Fibroblast of the conjunctiva (primary cell): ENCODE results near the gene CLMN.

ENCODE experiments used
- DNase-seq: peaks from one replicate; pipeline ENCODE4 v3.0.0-alpha.2; 2010; ENCODE audit warnings: low read depth

CLMN gene

GRCh38 chr14:95137804-95138167 lies 181.9 kb downstream of the CLMN start:
- no peak for DNase-seq

DNA sequence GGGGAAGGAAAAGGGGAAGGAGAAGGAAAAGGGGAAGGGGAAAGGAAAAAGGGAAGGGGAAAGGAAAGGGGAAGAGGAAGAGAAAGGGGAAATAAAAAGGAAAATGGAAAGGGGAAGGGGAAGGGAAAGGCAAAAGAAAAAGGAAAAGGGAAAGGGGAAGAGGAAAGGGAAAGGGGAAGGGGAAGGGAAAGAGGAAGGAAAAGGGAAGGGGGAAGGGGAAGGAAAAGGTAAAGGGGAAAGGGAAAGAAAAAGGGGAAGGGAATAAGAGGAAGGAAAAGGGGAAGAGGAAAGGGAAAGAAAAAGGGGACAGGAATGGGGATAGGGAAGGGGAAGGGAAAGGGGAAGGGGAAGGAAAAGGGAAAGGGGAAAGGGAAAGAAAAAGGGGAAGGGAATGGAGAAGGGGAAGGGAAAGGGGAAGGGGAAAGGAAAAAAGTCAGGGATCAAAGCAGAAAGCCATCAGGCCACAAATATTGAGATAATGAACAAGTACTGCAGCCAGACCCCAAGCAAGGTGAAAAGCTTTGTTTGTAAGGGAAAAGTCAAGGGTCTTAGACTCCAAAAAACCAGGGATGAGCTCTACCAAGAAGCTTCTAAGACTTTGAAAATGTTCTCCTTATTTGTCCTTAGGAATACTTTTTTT lies 182.4 kb downstream of the CLMN start:
- no peak for DNase-seq

DNA sequence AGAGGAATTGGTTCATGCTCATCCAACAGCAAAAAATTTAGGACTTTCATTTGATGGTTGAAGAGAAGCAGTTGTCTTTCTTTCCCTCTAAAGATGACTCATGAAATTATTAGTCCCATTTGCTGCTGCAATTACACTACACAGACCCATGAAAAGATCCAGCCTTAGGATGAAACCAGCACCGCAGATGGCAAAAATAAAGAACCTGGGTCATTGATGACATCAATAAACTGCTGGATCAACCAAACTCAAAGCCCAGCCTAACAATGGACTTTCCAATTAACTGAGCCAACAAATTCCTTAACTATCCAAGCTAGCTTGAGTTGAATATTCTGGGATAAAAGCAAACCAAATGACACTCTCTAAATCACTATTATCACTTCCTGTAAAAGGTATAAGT lies 183.1 kb downstream of the CLMN start:
- DNase-seq, result no peak

GRCh38 chr14:95134304-95134933 lies 185.3 kb downstream of the CLMN start:
- DNase-seq, result no peak

DNA sequence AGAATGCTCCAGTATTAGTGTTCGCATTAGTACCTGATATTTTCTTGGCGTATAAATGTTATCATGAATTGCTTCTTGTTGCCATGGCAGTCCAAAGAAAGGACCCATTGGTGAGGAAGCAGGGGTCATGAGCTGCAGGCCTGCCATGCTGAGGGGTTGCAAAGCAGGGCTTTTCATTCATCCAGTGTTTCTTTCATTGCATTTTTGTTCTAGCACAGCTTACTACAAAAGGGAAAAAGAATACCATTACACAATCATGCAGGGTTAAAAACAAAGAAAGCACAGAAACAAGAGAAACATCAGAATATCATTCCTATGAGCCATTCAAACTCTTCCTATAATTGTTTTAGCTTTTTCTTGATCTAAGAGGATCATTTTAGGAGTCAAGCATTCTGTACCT lies 186.4 kb downstream of the CLMN start:
- no peak for DNase-seq

GRCh38 chr14:95132760-95133159 lies 186.9 kb downstream of the CLMN start:
- no peak for DNase-seq
